ENCODE data around the gene JAZF1.

Gene JAZF1

GRCh38 chr7:28136420-28136819 is 44.2 kb downstream of the JAZF1 start:
- no peak for DNase-seq (ENCODE audit: low read depth)

DNA sequence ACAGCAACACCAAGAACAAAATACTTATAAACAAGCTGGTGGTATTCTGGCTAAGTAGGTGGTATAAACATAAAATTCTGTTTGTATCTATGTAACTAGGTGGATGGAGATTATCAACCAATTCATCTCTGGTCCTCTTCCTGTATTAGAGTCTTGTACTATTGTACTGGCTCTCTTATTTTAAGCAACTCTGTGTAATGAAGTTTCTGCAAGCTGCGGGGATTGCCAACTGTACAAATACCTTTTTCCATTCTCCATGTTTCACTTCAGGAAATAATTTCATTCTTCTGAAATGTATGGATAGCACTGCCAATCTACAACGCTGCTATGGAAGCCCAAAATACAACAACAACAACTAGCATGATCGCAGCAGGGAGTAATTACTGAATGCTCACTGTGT is 44.8 kb downstream of the JAZF1 start:
- DNase-seq (ENCODE audit: low read depth), result no peak

DNA sequence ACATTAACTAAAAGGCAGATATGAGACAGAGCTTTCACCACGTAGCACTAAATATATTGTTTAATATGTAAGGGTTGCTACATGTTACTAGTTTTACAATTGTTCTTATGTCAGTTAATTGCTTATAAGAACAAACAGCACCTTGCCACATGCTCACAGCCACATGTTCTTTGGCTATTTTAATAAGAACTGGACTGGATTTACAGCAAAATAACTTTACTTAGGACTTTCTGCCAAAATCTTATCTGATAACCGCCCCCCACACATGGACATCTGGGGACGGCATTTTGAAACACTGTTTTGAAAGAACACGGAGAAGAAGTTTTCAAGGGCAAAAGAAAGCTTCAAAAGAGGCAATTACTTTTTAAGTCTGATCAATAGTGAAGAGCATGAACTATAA is 45.3 kb downstream of the JAZF1 start:
- no peak for DNase-seq (ENCODE audit: low read depth)

DNA sequence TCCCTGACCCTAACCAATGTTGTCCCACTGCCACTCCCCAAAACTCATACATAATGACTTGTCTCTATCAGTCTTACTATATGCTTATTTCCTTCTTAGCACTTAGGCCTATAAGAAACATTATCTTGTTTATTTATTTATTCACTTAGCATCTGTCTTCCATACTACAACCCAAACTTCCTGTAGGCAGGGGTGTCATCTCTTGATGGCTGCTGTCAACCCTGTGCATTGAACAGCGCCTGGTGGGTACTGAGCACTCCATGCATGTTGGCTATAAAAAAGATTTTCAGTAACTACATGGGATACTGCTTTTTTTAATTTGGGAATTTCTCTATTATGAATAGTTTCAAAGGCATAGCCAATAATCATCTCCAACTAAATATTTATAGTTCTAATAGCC is 46.7 kb downstream of the JAZF1 start:
- no peak for DNase-seq (ENCODE audit: low read depth)

- no peak for DNase-seq (ENCODE audit: low read depth)
Observed at GRCh38 chr7:28132959-28133870, 47.4 kb downstream of the JAZF1 start.

DNA sequence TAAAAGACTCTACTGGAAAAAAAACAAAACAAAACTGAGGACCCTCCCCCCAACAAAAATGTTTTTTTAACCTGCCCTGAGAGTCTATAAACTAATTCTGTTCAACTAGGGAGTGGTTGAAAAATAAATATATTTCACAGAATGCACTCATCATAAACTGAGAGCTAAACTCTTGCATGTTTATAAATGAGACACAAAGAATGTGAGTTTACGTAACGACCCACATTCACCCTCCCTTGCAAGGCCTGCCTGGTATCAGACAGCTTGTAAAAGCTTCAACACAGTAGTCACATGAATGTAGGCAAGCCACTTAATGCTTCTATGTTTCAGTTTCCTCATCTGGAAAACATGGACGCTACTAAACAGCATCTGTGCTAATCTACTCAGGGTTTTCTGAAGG is 50.3 kb downstream of the JAZF1 start:
- peak; percentile 68 for DNase-seq (ENCODE audit: low read depth)

DNA sequence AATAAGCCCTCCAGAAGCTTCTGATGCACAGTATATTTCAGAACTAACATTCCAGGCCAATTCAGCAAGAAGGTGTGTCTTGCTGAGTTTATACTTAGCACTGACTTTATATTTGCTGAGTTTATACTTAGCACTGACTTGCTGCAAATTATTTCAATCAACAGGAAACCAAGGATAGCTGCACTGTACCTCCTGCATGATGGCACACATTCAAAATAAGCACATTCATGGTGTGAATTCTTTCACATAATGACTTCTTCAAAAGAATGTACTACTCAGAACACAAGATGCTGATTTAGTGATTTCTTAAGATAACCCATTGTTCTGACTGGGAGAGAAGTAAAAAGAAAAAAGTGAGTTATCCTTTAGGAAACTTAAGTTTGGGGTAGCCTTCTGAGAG is 52.0 kb downstream of the JAZF1 start:
- DNase-seq (ENCODE audit: low read depth), result peak; percentile 11

DNA sequence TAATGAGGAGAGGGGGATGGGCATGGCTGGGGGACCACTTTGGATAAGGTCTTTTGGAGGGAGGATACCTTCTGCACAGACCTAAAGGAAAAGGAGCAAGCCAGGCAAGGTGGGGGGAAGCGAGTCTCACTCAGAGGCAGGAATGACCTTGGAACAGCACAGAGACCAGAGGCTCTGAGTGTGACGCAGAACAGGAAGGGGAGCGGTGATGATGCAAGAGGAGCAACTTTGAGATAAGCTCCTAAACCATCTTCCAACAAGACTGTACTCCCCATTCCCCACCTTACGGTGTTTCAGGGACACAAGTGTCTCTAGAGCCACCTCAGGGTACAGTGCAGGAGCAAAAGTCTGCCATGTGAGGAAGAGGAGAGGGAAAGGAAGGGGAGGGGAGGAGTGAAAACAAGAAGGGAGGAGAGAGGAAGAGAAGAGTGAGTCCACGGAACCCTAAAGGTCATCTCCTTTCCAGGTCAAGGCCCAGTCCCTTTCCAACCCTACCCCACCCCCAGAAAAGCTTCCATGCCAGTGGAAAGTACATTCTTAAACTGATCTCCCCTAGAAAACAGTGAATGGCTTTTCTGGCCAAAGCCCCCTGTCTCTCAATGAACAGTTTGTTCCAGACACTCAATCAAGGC is 54.1 kb downstream of the JAZF1 start:
- DNase-seq (ENCODE audit: low read depth), result no peak

DNA sequence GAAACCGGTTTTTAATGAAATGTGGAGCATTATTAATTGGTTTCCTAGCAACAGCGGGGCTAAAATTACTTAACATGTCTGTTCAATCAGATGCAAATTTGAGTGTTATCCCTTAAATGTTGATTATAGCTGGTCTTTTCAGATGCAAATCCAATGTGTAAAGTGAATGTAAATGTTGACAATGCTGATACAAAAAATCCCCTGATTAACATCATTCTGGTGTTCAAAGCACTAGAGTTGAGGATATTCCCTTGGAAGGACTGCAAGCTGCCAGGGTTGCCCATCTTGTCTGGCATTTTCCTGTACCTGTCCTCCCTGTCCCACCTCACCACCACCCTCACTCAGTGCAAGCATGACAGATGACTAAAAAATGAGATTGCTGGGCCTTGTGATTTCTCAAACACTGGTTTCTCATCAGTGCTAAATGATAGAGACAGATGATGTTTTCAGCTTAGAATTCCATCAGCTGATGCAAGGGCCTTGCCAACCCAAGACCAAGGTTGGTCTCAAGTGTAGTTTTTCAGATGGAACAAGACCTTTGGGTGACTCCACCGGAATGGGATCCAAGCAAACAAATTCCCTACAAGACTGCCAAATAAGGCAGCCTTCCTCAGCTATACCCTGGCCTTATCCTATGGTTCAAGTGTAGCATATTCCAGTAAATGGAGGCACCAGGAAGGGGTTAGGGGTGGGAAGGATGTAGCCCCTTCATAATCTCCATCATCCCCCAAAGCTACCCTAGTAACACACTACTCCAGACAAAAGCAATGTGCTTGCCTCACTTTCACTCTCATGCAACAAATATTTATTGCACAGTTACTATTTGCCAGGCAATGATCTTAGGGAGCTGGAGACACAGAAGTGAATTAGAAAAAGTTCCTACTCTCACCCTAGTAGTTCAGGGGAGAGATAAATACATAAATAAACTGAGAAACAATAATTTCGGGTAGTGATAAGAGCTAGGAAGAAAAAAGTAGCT is 54.9 kb downstream of the JAZF1 start:
- DNase-seq (ENCODE audit: low read depth), result peak; percentile 63

- no peak for DNase-seq (ENCODE audit: low read depth)
Observed at GRCh38 chr7:28124413-28124812, 56.2 kb downstream of the JAZF1 start.

- DNase-seq (ENCODE audit: low read depth), result no peak
Observed at GRCh38 chr7:28123752-28124151, 56.8 kb downstream of the JAZF1 start.

DNA sequence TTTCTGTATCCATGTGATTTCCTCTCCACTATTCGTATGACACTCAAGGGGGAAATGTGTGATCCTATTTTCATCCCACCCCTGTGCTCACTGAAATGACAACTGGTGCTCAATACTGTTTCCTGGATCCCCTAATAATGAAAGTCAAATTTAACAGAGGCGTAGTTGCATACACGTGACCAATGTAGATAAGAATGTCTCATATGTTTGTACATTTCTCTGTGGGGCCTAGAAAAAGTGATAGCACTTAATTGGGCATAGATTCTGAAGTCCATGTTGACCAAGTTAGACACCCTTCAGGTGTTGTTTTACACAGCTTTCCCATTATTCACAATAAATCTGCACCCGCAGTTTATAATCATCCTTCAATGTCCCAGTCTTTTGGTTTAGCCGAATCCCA is 59.1 kb downstream of the JAZF1 start:
- DNase-seq (ENCODE audit: low read depth), result no peak

GRCh38 chr7:28116041-28116440 is 64.6 kb downstream of the JAZF1 start:
- DNase-seq (ENCODE audit: low read depth), result no peak

- no peak for DNase-seq (ENCODE audit: low read depth)
Observed at GRCh38 chr7:28115261-28115660, 65.3 kb downstream of the JAZF1 start.

GRCh38 chr7:28114056-28114455 is 66.5 kb downstream of the JAZF1 start:
- no peak for DNase-seq (ENCODE audit: low read depth)

- DNase-seq (ENCODE audit: low read depth), result no peak
Observed at GRCh38 chr7:28112883-28113540, 67.6 kb downstream of the JAZF1 start.

DNA sequence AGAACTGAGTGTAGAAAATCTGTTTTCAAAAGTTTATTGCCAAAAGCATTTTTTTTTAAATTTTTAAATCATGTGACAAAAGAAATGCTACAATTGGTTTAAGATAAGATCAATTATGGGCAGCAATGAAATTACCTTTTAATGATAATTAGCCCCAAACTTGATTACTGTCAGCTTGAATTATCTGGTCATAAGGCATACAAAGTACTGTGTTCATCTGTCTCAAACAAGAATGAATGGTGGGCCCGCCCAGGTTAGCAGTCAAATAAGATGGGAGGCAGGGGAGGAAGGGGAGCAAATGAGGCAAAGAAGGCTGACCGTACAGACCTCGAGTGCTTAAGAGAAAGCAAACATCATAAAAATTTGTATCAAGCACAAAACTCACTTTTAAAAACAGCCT is 68.1 kb downstream of the JAZF1 start:
- no peak for DNase-seq (ENCODE audit: low read depth)

GRCh38 chr7:28112012-28112411 is 68.6 kb downstream of the JAZF1 start:
- DNase-seq (ENCODE audit: low read depth), result peak; percentile 63

DNA sequence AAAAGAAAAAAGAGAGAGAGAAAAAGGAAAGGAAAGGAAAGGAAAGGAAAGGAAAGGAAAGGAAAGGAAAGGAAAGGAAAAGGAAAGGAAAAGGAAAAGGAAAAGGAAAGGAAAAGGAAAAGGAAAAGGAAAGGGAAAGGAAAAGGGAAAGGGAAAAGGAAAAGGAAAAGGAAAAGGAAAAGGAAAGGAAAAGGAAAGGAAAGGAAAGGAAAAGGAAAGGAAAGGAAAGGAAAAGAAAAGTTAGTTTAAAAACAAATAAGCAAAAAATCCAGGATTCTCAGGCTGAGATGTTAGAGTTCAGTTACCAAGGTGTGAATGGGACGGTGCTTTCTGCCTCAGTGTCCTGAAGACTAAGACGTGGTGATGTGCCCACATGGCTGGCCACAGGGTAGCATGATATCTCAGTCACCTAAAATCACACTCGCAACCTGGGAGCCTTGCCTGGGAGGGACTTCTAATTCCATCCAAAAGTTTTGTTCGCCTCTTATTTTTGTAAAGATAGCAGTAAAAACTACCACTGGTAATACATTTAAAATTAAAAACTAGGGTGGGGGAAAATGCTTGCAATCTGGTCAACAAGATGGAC is 70.1 kb downstream of the JAZF1 start:
- DNase-seq (ENCODE audit: low read depth), result no peak

DNA sequence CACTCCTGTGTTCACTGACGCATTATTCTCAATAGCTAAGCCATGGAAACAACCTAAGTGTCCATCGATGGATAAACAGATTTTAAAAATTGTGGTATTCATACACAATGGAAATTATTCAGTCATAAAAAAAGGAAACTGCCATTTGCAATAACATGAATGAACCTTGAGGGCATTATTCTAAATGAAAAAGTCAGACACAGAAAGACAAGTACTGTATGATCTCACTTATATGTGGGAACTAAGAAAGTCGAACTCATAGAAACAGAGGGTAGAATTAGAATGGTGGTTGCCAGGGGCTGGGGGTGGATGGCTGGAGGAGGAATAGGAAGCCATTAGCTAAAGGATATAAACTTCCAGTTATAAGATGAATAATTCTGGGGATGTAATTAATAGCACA is 71.8 kb downstream of the JAZF1 start:
- no peak for DNase-seq (ENCODE audit: low read depth)

DNA sequence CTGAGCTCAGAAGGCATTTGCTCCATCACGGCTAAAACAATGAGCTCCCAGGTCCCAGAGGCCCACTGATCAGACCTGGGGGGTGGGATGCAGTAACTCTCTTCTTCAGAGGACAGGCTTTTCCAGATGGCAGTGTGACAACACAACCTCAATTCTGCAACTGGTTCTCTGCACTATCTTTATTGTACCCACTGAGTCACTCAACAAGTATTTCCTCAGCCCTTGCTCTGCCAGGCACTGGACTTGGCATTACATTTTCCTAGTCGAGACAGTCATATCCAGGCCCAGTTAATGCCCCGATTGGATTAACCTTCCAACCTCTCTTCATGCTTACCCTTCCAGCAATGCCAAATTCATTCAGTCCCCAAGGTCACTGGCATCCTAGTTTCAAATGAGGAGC is 72.6 kb downstream of the JAZF1 start:
- peak; percentile 34 for DNase-seq (ENCODE audit: low read depth)
